Kidney (tissue), 14 donors: ENCODE results near the gene PHOX2A. TPM values are rescaled to one million over a fixed set of nuclear protein-coding genes. Genes with fewer than 3 reads are reported as not detected.
"Not testable (repeated sequence)": the region's sequence is repeated elsewhere in the genome, so short reads cannot be mapped to it uniquely, and the experiment has no call there.

Source experiments
- DNase-seq, 5 donors: peaks; one replicate each; pipeline ENCODE4 v3.0.0-alpha.2; 2013 to 2020
- FAIRE-seq: peaks from 2 replicates; lab custom pipeline; 2012; peaks lifted over from hg19 to GRCh38; lab: Jason Lieb, UNC
- H3K27ac ChIP-seq, 2 donors: one replicate each; pipeline ENCODE4 v1.7.0; 2013; ENCODE audit warnings: low read depth in 2 of 2, low read length in 2 of 2, inconsistent platforms in 1 of 2
- H3K27me3 ChIP-seq: one replicate; pipeline ENCODE4 v1.7.1; 2013; ENCODE audit warnings: low read length, inconsistent platforms; ENCODE audit not compliant: control insufficient read depth, insufficient read depth
- H3K36me3 ChIP-seq, 3 donors: one replicate each; pipeline versions ENCODE4 v1.7.0 to v1.7.1; 2013; ENCODE audit warnings: low read length in 3 of 3, control low read depth in 1 of 3, inconsistent platforms in 1 of 3; ENCODE audit not compliant: insufficient read depth in 3 of 3, control insufficient read depth in 2 of 3
- H3K4me1 ChIP-seq, 3 donors: one replicate each; pipeline versions ENCODE4 v1.7.0 to v1.7.1; 2013; ENCODE audit warnings: low read length in 3 of 3, inconsistent platforms in 1 of 3, low read depth in 1 of 3; ENCODE audit not compliant: control insufficient read depth in 2 of 3, insufficient read depth in 2 of 3
- H3K4me3 ChIP-seq, 3 donors: one replicate each; pipeline versions ENCODE4 v1.7.0 to v1.8.1; 2013; ENCODE audit warnings: low read length in 3 of 3, control low read depth in 1 of 3, inconsistent platforms in 1 of 3
- H3K9ac ChIP-seq, 3 donors: one replicate each; pipeline versions ENCODE4 v1.7.0 to v1.7.1; 2013; ENCODE audit warnings: low read length in 3 of 3, control low read depth in 1 of 3, inconsistent platforms in 1 of 3
- H3K9me3 ChIP-seq, 3 donors: one replicate each; pipeline versions ENCODE4 v1.7.0 to v1.7.1; 2013; ENCODE audit warnings: low read length in 3 of 3, control low read depth in 1 of 3, inconsistent platforms in 1 of 3; ENCODE audit not compliant: control insufficient read depth in 2 of 3, insufficient read depth in 1 of 3
- CTCF ChIP-seq: IDR thresholded peaks from 3 replicates; pipeline ENCODE4 v1.5.1; 2012; ENCODE audit warnings: mild to moderate bottlenecking, moderate library complexity, borderline replicate concordance; ENCODE audit not compliant: insufficient read depth; ENCODE audit errors: extremely low read depth
- intact Hi-C: fragments of 100-400 bp; cut with DNase I; formaldehyde crosslinking; loops from one replicate; pipeline ENCODE4 v1.11.1; 2022
- polyA plus RNA-seq: library from polyadenylated mRNA; stranded (reverse); fragments of 350-450 nt; fragmentation: Illumina TruSeq; extraction: RNeasy Lipid Tissue Mini Kit (QIAGEN cat#74804); gene quantifications from one replicate; pipeline ENCODE4 v1.2.3, GENCODE V29; 2014; ENCODE audit warnings: low read depth, low replicate concordance; ENCODE audit not compliant: insufficient read depth
- total RNA-seq: library from RNA; stranded (reverse); fragmentation: NEBNext Ultra II Directional; extraction: Animal tissue kit (Norgen Biotek cat#: 25700); gene quantifications from one replicate; pipeline ENCODE4 v1.2.1, GENCODE V29; 2021
- donor health status: control.
- donor health status: control.
- donor health status: control.
- donor health status: control.
- donor health status: control.
- donor health status: DM: yes; HTN: yes; CAD: no.
- donor health status: Normal renal cell carcinoma (clear cell type).

The PHOX2A gene
- total and polyA plus RNA-seq, 2 donors from 2014 or later = not detected

GRCh38 chr11:72216638-72217037, 27.3 kb downstream of the PHOX2A start, which contains the start of gene FOLR2:
Gene FOLR2 (plus strand): TSS chr11:72216794. CDS start chr11:72218585, 1,791 bp downstream.
- Histone ChIP-seq H3K4me3 (no peak within 1 kb of the TSS), H3K4me1 (peaks cover 0 to 2% (median 0%) of the 10 kb centered on the region in 3 donors), H3K9me3 (no peaks in the 10 kb centered on the region), H3K9ac (no peak within 1 kb of the TSS), H3K27me3 (no peaks in the 10 kb centered on the region), H3K36me3 (no peaks in the 10 kb centered on the region), H3K27ac (no peak within 1 kb of the TSS)
- intact Hi-C loops = no loop called here
- no peak for DNase-seq
- no peak for TF ChIP-seq CTCF
- FAIRE-seq = no peak

GRCh38 chr11:72209101-72209500, 34.9 kb downstream of the PHOX2A start:
- H3K4me1 ChIP-seq = no peaks in the 10 kb centered on the region
- H3K9me3 ChIP-seq = peaks cover 0 to 2% (median 0%) of the 10 kb centered on the region in 3 donors
- DNase-seq = no peak
- no peak overlapping the region for H3K27ac ChIP-seq
- H3K27me3 ChIP-seq = no peaks in the 10 kb centered on the region
- no peak for FAIRE-seq
- TF ChIP-seq CTCF = no peak
- H3K4me3 ChIP-seq = no peak overlapping the region
- no peaks in the 10 kb centered on the region for H3K36me3 ChIP-seq
- H3K9ac ChIP-seq = no peak overlapping the region
- intact Hi-C loops = no loop called here

GRCh38 chr11:72208281-72208680, 35.7 kb downstream of the PHOX2A start:
- H3K9ac ChIP-seq = no peak overlapping the region
- no peaks in the 10 kb centered on the region for H3K36me3 ChIP-seq
- H3K4me1 ChIP-seq = no peaks in the 10 kb centered on the region
- no peak overlapping the region for H3K27ac ChIP-seq
- FAIRE-seq = no peak
- intact Hi-C loops = no loop called here
- TF ChIP-seq CTCF = no peak
- DNase-seq = no peak
- H3K9me3 ChIP-seq = peaks cover 0 to 2% (median 0%) of the 10 kb centered on the region in 3 donors
- no peaks in the 10 kb centered on the region for H3K27me3 ChIP-seq
- H3K4me3 ChIP-seq = no peak overlapping the region

GRCh38 chr11:72206794-72207193, 37.2 kb downstream of the PHOX2A start:
- DNase-seq, H3K36me3 ChIP-seq, H3K27ac ChIP-seq, H3K9ac ChIP-seq, H3K4me3 ChIP-seq, FAIRE-seq, H3K27me3 ChIP-seq, H3K9me3 ChIP-seq, intact Hi-C loops, H3K4me1 ChIP-seq: not testable (repeated sequence)
